Hindlimb muscle (tissue), 1 donor: Measurements from ENCODE around the gene SH3BGRL. TPM values are rescaled to one million over a fixed set of nuclear protein-coding genes. Genes with fewer than 3 reads are reported as not detected.

Experiments
- DNase-seq: peaks from one replicate; pipeline ENCODE4 v3.0.0-alpha.2; 2013
- polyA plus RNA-seq: library from polyadenylated mRNA; unstranded; fragments of 120-200 nt; gene quantifications from one replicate; pipeline ENCODE4 v1.2.1, GENCODE V29; 2013; ENCODE audit not compliant: insufficient read length

Gene SH3BGRL
- 63.6 TPM for polyA plus RNA-seq

- DNase-seq: peak; percentile 87
Measured at GRCh38 chrX:81201671-81202455, at the start of gene SH3BGRL, which contains the start of gene HMGN5. TSS of gene SH3BGRL (plus strand) at chrX:81202102. CDS start at chrX:81202201, 99 bp downstream. TSS of gene HMGN5 (minus strand) at chrX:81201913. CDS start at chrX:81121549, 80,364 bp downstream.

GRCh38 chrX:81168391-81168790, 33.5 kb upstream of the SH3BGRL start:
- no peak for DNase-seq

- DNase-seq: no peak
Measured at GRCh38 chrX:81174286-81174685, 27.6 kb upstream of the SH3BGRL start.

GRCh38 chrX:81195259-81195658, 6.6 kb upstream of the SH3BGRL start:
- no peak for DNase-seq

- peak; percentile 27 for DNase-seq
Measured at GRCh38 chrX:81195712-81196111, 6.2 kb upstream of the SH3BGRL start.

GRCh38 chrX:81201071-81201470, 831 bp upstream of the SH3BGRL start:
- DNase-seq: peak; percentile 3

- DNase-seq: no peak
Measured at GRCh38 chrX:81202456-81202819, 536 bp downstream of the SH3BGRL start.

GRCh38 chrX:81202943-81203342, 1.0 kb downstream of the SH3BGRL start:
- DNase-seq: peak; percentile 7

GRCh38 chrX:81205551-81205950, 3.6 kb downstream of the SH3BGRL start:
- DNase-seq: no peak

GRCh38 chrX:81206476-81206875, 4.6 kb downstream of the SH3BGRL start:
- DNase-seq: no peak

- no peak for DNase-seq
Measured at GRCh38 chrX:81208916-81209315, 7.0 kb downstream of the SH3BGRL start.

- no peak for DNase-seq
Measured at GRCh38 chrX:81215685-81216084, 13.8 kb downstream of the SH3BGRL start.

- DNase-seq: no peak
Measured at GRCh38 chrX:81229229-81229628, 27.3 kb downstream of the SH3BGRL start.

- DNase-seq: no peak
Measured at GRCh38 chrX:81229901-81230300, 28.0 kb downstream of the SH3BGRL start.

- no peak for DNase-seq
Measured at GRCh38 chrX:81231476-81231875, 29.6 kb downstream of the SH3BGRL start.

- DNase-seq: no peak
Measured at GRCh38 chrX:81232218-81232617, 30.3 kb downstream of the SH3BGRL start.

GRCh38 chrX:81237516-81237915, 35.6 kb downstream of the SH3BGRL start:
- no peak for DNase-seq

- DNase-seq: no peak
Measured at GRCh38 chrX:81238166-81238565, 36.3 kb downstream of the SH3BGRL start.

GRCh38 chrX:81240701-81241331, 38.9 kb downstream of the SH3BGRL start:
- DNase-seq: no peak

GRCh38 chrX:81241753-81242152, 39.9 kb downstream of the SH3BGRL start:
- no peak for DNase-seq

- DNase-seq: no peak
Measured at GRCh38 chrX:81255876-81256275, 54.0 kb downstream of the SH3BGRL start.

GRCh38 chrX:81257817-81258216, 55.9 kb downstream of the SH3BGRL start:
- no peak for DNase-seq

- DNase-seq: no peak
Measured at GRCh38 chrX:81259020-81259713, 57.3 kb downstream of the SH3BGRL start.
